ENCODE data around the gene TYRO3. TPM values are rescaled to one million over a fixed set of nuclear protein-coding genes. Genes with fewer than 3 reads are reported as not detected.

The TYRO3 gene
- total RNA-seq, 2 experiments from 2014 or later = 2.3 to 3.1 TPM

DNA sequence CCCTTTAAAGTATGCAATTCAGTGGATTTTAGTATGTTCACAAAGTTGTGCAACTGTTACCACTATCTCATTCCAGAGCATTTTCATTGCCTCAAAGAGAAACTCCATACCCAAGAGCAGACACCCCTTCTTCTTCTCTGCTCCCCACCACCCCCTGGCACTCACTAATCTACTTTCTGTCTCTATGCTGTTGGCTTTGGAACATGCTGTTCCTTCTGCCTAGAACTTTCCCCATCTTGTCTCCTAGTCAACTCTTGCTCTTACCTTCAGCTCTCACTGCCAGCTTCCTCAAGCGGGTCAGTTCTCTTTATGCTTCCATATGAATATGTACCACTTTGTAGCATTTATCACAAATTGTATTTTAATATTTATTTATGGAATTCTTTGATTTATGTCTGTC is 50.1 kb downstream of the TYRO3 start:
- Mint-ChIP-seq H3K27ac (no peak overlapping the region), H3K36me3 (ENCODE audit: low read depth) (no peaks in the 10 kb centered on the region), H3K9me3 (ENCODE audit: low read depth) (no peaks in the 10 kb centered on the region), H3K4me1 (peaks cover 5% of the 10 kb centered on the region), H3K27me3 (peaks cover 5% of the 10 kb centered on the region), H3K4me3 (no peak overlapping the region)
- DNase-seq (no peak), ATAC-seq (no peak)
- POLR2A ChIA-PET = no interaction called here
- intact Hi-C loops (cut with DNase I, micrococcal nuclease) = no loop called here
- CTCF ChIA-PET = interaction anchor here (1.2 kb wide), 1 partner anchor 51 kb away, joined by 3 read pairs; no protein-coding TSS in a partner anchor

- ChIA-PET POLR2A (no interaction called here), CTCF (interaction anchor here (1.2 kb wide), 1 partner anchor 52 kb away, joined by 3 read pairs; no protein-coding TSS in a partner anchor)
- Mint-ChIP-seq H3K27me3 (peaks cover 2% of the 10 kb centered on the region), H3K4me3 (no peak overlapping the region), H3K4me1 (no peaks in the 10 kb centered on the region), H3K36me3 (ENCODE audit: low read depth) (no peaks in the 10 kb centered on the region), H3K27ac (no peak overlapping the region), H3K9me3 (ENCODE audit: low read depth) (no peaks in the 10 kb centered on the region)
- intact Hi-C loops (cut with DNase I, micrococcal nuclease) = no loop called here
- ATAC-seq (no peak), DNase-seq (no peak)
Observed at GRCh38 chr15:41610048-41610447, 51.0 kb downstream of the TYRO3 start.

- intact Hi-C loops (cut with DNase I, micrococcal nuclease) = loop anchor here (1.0 to 5.0 kb wide), 7 partner anchors 40 to 653 kb away; partner anchors contain the start of genes MGA (in 2 of the 2), CHP1 (in 1 of the 2), GANC (in 1 of the 2) and INO80 (in 1 of the 2)
- ATAC-seq (peak; percentile 11), DNase-seq (no peak)
- Mint-ChIP-seq H3K4me1 (peaks cover 11% of the 10 kb centered on the region), H3K27ac (peak overlapping the region; percentile 76), H3K4me3 (peak overlapping the region; percentile 70), H3K27me3 (no peaks in the 10 kb centered on the region), H3K36me3 (ENCODE audit: low read depth) (no peaks in the 10 kb centered on the region), H3K9me3 (ENCODE audit: low read depth) (peaks cover 5% of the 10 kb centered on the region)
- ChIA-PET CTCF (interaction anchor here (0.7 to 0.9 kb wide), 2 partner anchors 9 to 44 kb away, joined by 3 read pairs; no protein-coding TSS in a partner anchor), POLR2A (no interaction called here)
Observed at GRCh38 chr15:41620536-41621199, 61.7 kb downstream of the TYRO3 start.

DNA sequence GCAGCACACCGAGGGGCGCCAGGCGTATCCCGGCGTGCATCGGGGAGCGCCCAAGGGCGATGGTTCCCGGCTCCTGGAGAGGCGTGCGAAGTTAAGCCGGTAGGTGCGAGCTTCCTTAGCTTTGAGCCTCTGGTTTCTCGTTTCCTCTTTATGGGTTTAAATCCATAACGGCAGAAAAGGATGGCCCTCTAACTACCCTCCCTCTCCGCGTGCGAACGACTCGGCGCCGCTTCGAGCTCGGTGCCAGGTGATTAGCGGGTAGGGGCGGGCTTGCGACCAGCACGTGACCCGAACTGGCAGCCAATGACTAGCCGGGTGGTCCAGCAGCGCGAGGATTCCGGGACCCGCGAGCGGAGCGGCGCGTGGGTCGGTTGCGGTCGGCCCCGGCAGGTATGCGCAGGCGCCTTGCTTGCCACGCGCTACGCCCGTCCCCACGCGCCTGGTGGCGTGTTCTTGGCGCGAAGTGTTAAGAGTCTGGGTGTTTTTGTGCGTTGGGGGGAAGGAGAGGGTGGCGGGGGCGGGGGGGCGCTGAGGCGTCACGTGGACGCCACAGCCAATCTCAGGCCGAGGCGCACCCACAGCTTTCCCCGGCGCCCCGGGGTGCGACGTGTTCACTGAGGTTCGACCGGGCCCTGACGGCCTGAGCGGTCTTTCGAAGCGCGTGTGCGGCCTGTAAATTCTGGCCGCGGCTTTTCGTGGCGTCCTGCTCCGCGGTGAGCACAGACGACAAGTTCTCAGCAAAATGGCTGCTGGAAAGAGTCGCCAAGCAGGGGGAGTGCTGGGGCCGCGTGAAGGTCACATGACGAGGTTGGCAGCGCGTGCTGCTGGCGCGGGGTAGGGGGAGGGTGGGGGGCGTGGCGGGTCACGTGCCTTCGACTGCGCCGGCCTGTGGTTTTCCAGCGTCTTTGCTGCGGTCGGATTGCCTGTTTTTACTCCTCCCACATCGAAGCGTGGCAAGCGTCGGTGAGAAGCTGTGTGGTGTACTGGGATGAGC is 62.5 kb downstream of the TYRO3 start:
- CTCF ChIA-PET = interaction anchor here (0.5 to 1.4 kb wide), 5 partner anchors 8 to 1462 kb away, joined by 3 read pairs; no protein-coding TSS in a partner anchor
- intact Hi-C loops (cut with DNase I, micrococcal nuclease) = loop anchor here (1.0 to 5.0 kb wide), 7 partner anchors 39 to 652 kb away; partner anchors contain the start of genes MGA (in 2 of the 2), CHP1 (in 1 of the 2), GANC (in 1 of the 2) and INO80 (in 1 of the 2)
- Mint-ChIP-seq H3K27me3 (no peaks in the 10 kb centered on the region), H3K27ac (peak overlapping the region; percentile 76), H3K36me3 (ENCODE audit: low read depth) (no peaks in the 10 kb centered on the region), H3K4me3 (peak overlapping the region; percentile 70), H3K9me3 (ENCODE audit: low read depth) (peaks cover 5% of the 10 kb centered on the region), H3K4me1 (peaks cover 11% of the 10 kb centered on the region)
- ATAC-seq (peak; percentile 90), DNase-seq (peak; percentile 91)
- POLR2A ChIA-PET = no interaction called here

DNA sequence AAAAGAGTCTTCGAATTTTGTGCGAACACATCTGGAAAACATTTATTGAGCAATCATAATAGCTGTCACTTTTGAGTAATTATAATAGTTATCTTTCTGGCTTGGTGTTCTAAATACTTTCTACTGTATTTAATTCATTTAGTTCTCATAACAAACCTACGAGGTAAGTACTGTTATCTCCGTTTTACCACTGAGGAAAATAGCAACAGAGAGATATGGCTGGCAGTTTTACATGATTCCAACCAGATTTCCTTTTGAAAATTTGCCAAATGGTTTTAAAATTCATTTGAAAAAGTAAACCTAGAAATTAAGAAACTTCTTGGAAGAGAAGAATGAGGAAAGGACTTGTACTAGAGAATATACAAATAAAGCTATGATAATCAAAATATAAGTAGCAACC is 63.9 kb downstream of the TYRO3 start:
- peaks cover 11% of the 10 kb centered on the region for H3K4me1 Mint-ChIP-seq
- H3K4me3 Mint-ChIP-seq = no peak overlapping the region
- ChIA-PET POLR2A (no interaction called here), CTCF (interaction anchor here (0.8 to 1.3 kb wide), 2 partner anchors 65 to 159 kb away, joined by 3 read pairs; no protein-coding TSS in a partner anchor)
- H3K9me3 Mint-ChIP-seq (ENCODE audit: low read depth) = peaks cover 5% of the 10 kb centered on the region
- H3K27ac Mint-ChIP-seq = no peak overlapping the region
- H3K36me3 Mint-ChIP-seq (ENCODE audit: low read depth) = no peaks in the 10 kb centered on the region
- intact Hi-C loops (cut with DNase I, micrococcal nuclease) = loop anchor here in 1 of 2 experiments (5.0 kb wide), 1 partner anchor 506 kb away; the partner anchor contains the start of gene INO80
- ATAC-seq (no peak), DNase-seq (no peak)
- H3K27me3 Mint-ChIP-seq = no peaks in the 10 kb centered on the region

DNA sequence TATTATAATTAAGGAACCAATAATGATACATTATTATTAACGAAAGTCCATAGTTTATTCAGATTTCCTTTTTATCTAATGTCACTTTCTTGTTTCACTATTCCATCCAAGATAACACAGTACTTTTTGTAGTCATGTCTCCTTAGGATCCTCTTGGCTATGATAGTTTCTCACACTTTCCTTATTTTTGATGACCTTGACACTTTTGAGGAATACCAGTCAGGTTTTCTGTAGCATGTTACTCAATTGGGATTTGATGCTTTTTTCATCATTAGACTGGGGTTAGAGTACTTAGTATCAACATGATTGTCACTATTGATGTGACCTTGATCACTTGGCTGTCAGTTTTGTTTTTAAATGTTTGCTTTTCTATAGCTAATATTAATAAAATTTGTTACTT is 68.2 kb downstream of the TYRO3 start:
- intact Hi-C loops (cut with DNase I, micrococcal nuclease) = no loop called here
- H3K4me1 Mint-ChIP-seq = no peaks in the 10 kb centered on the region
- ChIA-PET CTCF (interaction anchor here (1.4 to 1.6 kb wide), 2 partner anchors 145 to 183 kb away, joined by 3 to 4 read pairs; no protein-coding TSS in a partner anchor), POLR2A (no interaction called here)
- no peak overlapping the region for H3K4me3 Mint-ChIP-seq
- no peaks in the 10 kb centered on the region for H3K9me3 Mint-ChIP-seq (ENCODE audit: low read depth)
- no peaks in the 10 kb centered on the region for H3K36me3 Mint-ChIP-seq (ENCODE audit: low read depth)
- no peaks in the 10 kb centered on the region for H3K27me3 Mint-ChIP-seq
- H3K27ac Mint-ChIP-seq = no peak overlapping the region
- DNase-seq = no peak
- ATAC-seq = no peak

DNA sequence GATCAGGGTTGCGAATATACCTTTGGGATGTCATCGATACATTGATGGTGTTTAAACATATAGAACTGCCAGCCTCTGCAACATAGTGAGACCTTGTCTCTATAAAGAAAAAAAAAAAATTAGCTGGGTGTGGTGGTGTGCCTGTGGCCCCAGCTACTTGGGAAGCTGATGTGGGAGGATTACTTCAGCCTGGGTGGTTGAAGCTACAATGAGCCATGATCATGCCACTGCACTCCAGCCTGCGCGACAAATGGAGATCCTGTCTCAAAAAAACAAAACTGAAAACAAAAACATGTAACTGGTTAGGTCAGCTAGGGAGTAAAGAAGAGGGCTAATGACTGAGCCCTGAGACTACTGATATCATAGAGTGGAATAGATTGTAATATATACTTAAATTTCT is 70.5 kb downstream of the TYRO3 start:
- Mint-ChIP-seq H3K9me3 (ENCODE audit: low read depth) (no peaks in the 10 kb centered on the region), H3K4me3 (no peak overlapping the region), H3K27me3 (no peaks in the 10 kb centered on the region), H3K4me1 (peaks cover 7% of the 10 kb centered on the region), H3K27ac (no peak overlapping the region), H3K36me3 (ENCODE audit: low read depth) (no peaks in the 10 kb centered on the region)
- intact Hi-C loops (cut with DNase I, micrococcal nuclease) = no loop called here
- DNase-seq = no peak
- no peak for ATAC-seq
- ChIA-PET POLR2A (no interaction called here), CTCF (interaction anchor here (1.0 kb wide), 1 partner anchor 8 kb away, joined by 3 read pairs; no protein-coding TSS in a partner anchor)

GRCh38 chr15:41629883-41630282 is 70.9 kb downstream of the TYRO3 start:
- H3K27ac Mint-ChIP-seq = no peak overlapping the region
- no peaks in the 10 kb centered on the region for H3K36me3 Mint-ChIP-seq (ENCODE audit: low read depth)
- no peak for DNase-seq
- peaks cover 7% of the 10 kb centered on the region for H3K4me1 Mint-ChIP-seq
- intact Hi-C loops (cut with DNase I, micrococcal nuclease) = no loop called here
- ChIA-PET POLR2A (no interaction called here), CTCF (interaction anchor here (1.0 kb wide), 1 partner anchor 9 kb away, joined by 3 read pairs; no protein-coding TSS in a partner anchor)
- no peak for ATAC-seq
- H3K27me3 Mint-ChIP-seq = no peaks in the 10 kb centered on the region
- H3K9me3 Mint-ChIP-seq (ENCODE audit: low read depth) = no peaks in the 10 kb centered on the region
- no peak overlapping the region for H3K4me3 Mint-ChIP-seq

DNA sequence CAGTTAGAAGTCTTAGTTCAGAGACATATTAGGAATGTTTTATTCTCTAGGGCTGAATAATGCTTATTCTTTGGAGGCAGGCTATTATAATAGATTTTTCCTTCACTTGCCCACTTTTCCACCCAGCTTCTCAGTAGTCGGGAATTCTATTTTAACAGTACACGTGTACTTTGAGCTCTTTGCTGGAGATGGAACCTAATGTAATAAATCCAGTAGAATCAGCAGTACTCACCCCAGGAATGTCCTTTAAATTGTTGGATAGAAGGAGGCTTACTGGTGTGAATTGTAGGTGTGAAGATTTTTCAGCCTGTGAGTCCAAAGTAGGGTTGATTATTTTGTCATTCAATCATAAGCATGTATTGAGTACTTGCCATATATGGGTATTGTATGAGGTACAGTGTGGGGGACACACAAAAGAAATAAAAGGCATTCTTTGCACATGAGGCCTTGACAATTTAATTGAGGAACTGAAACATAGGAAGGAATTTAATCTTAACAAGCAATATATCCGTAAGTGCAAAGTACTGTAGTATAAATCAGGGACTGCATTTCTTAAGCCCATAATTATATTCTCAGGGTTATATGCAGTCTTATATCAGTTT is 71.7 kb downstream of the TYRO3 start:
- Mint-ChIP-seq H3K9me3 (ENCODE audit: low read depth) (no peaks in the 10 kb centered on the region), H3K27me3 (no peaks in the 10 kb centered on the region), H3K36me3 (ENCODE audit: low read depth) (no peaks in the 10 kb centered on the region), H3K4me3 (no peak overlapping the region), H3K27ac (no peak overlapping the region), H3K4me1 (peaks cover 7% of the 10 kb centered on the region)
- DNase-seq (no peak), ATAC-seq (no peak)
- CTCF ChIA-PET = interaction anchor here (0.5 to 0.6 kb wide), 2 partner anchors 76 to 401 kb away, joined by 3 read pairs; no protein-coding TSS in a partner anchor
- intact Hi-C loops (cut with DNase I, micrococcal nuclease) = no loop called here
- POLR2A ChIA-PET = interaction anchor here (0.6 kb wide), 1 partner anchor 135 kb away, joined by 3 read pairs; no protein-coding TSS in a partner anchor

DNA sequence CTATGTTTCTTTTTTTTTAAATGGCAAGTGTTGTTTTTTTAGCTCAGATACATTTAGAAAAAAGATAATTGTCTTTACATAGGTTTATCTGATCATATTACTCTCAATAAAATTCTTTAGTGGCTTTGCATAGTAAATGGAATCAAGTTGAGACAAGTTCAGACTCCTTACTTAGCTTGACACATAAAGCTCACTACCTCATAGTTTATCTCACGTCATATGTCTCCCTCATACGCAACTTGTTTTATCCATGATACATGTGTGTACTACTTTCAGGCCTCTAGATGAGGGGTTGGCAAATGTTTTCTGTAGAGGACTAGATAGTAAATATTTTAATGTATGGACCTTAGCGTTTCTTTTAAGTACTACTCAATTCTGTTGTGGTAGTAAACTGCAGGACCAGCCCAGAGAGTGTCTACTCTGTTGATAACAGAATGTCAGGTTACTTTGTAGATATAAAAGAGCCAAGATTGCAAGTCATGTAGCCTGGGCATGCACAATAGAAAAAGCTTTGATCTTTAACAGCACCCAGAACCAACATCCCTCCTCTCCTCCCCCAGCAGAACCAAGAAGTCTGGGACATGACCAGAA is 73.0 kb downstream of the TYRO3 start:
- H3K36me3 Mint-ChIP-seq (ENCODE audit: low read depth) = no peaks in the 10 kb centered on the region
- POLR2A ChIA-PET = no interaction called here
- no peak for DNase-seq
- no peak overlapping the region for H3K27ac Mint-ChIP-seq
- no peaks in the 10 kb centered on the region for H3K27me3 Mint-ChIP-seq
- no peak overlapping the region for H3K4me3 Mint-ChIP-seq
- no peaks in the 10 kb centered on the region for H3K9me3 Mint-ChIP-seq (ENCODE audit: low read depth)
- CTCF ChIA-PET = interaction anchor here (0.6 to 2.0 kb wide), 2 partner anchors 28 to 137 kb away, joined by 3 to 6 read pairs; no protein-coding TSS in a partner anchor
- peaks cover 10% of the 10 kb centered on the region for H3K4me1 Mint-ChIP-seq
- intact Hi-C loops (cut with DNase I, micrococcal nuclease) = no loop called here
- ATAC-seq = no peak
